ENCODE measurements around the gene RAB34. TPM values are rescaled to one million over a fixed set of nuclear protein-coding genes. Genes with fewer than 3 reads are reported as not detected.

RAB34 gene
- total RNA-seq, 2 experiments from 2014 or later: 0.22 to 0.99 TPM

- H3K4me2 ChIP-seq (ENCODE audit: low read length): peak within 1 kb of the TSS; percentile 96
- peak within 1 kb of the TSS; percentile 69 for H3K4me3 ChIP-seq (ENCODE audit: low read depth, low read length, poor library complexity, severe bottlenecking)
- peak within 1 kb of the TSS; percentile 94 for H3K27ac ChIP-seq (ENCODE audit: low read depth, low read length, poor library complexity, severe bottlenecking)
- H3K79me2 ChIP-seq (ENCODE audit: insufficient read depth, low read depth, low read length): peaks cover 21% of the 10 kb centered on the region
- H3K4me1 ChIP-seq (ENCODE audit: insufficient read depth, low read length, poor library complexity, severe bottlenecking): peaks cover 76% of the 10 kb centered on the region
- H3K36me3 ChIP-seq (ENCODE audit: insufficient read depth, low read length): peaks cover 47% of the 10 kb centered on the region
- H2AFZ ChIP-seq (ENCODE audit: low read length): peak within 1 kb of the TSS; percentile 63; the same call in 1 of the 2 replicates
- peaks cover 9% of the 10 kb centered on the region; the same call in 1 of the 2 replicates for H4K20me1 ChIP-seq (ENCODE audit: insufficient read depth, low read length)
- no peaks in the 10 kb centered on the region for H3K9me3 ChIP-seq (ENCODE audit: low read length)
- ChIA-PET POLR2A (interaction anchor here (0.8 to 4.1 kb wide), 5 partner anchors 15 to 31 kb away, joined by 3 to 56 read pairs (median 6); no protein-coding TSS in a partner anchor), CTCF (ENCODE audit: unreplicated experiment) (interaction anchor here (0.5 to 3.5 kb wide), 7 partner anchors 13 to 227 kb away, joined by 3 to 27 read pairs (median 4); no protein-coding TSS in a partner anchor)
- intact Hi-C loops (cut with micrococcal nuclease; ENCODE audit: unreplicated experiment): loop anchor here (1.0 to 5.0 kb wide), 3 partner anchors 36 to 227 kb away; no protein-coding TSS in a partner anchor
- no peak for DNase-seq (ENCODE audit: low spot score)
- no peak for TF ChIP-seq EZH2phosphoT487 (IDR thresholded peaks at IDR 0.05; ENCODE audit: borderline replicate concordance, low read depth, low read length)
- no peak for TF ChIP-seq CTCF (conservative IDR thresholded peaks at IDR 0.05; ENCODE audit: low read length)
- H3K9me2 ChIP-seq (ENCODE audit: insufficient read depth, low read length): no peaks in the 10 kb centered on the region
- BruUV-seq (replicated peaks): no TSS peak
Measured at GRCh38 chr17:28726226-28726626, 8.6 kb upstream of the RAB34 start, which contains the start of gene TLCD1. TLCD1 (minus strand) TSS chr17:28726233; CDS start chr17:28726097, 136 bp downstream.

- H3K9me3 ChIP-seq (ENCODE audit: low read length): no peaks in the 10 kb centered on the region
- peaks cover 9% of the 10 kb centered on the region; the same call in 1 of the 2 replicates for H4K20me1 ChIP-seq (ENCODE audit: insufficient read depth, low read length)
- ChIA-PET CTCF (ENCODE audit: unreplicated experiment) (interaction anchor here (0.5 to 3.5 kb wide), 7 partner anchors 14 to 228 kb away, joined by 3 to 27 read pairs (median 4); no protein-coding TSS in a partner anchor), POLR2A (interaction anchor here (1.0 to 4.1 kb wide), 2 partner anchors 15 to 37 kb away, joined by 4 to 56 read pairs; no protein-coding TSS in a partner anchor)
- peak overlapping the region; percentile 22 for H3K4me3 ChIP-seq (ENCODE audit: low read depth, low read length, poor library complexity, severe bottlenecking)
- peaks cover 51% of the 10 kb centered on the region for H3K36me3 ChIP-seq (ENCODE audit: insufficient read depth, low read length)
- peak; percentile 52 for DNase-seq (ENCODE audit: low spot score)
- peaks cover 25% of the 10 kb centered on the region for H3K79me2 ChIP-seq (ENCODE audit: insufficient read depth, low read depth, low read length)
- intact Hi-C loops (cut with micrococcal nuclease; ENCODE audit: unreplicated experiment): loop anchor here (1.0 to 5.0 kb wide), 3 partner anchors 37 to 228 kb away; no protein-coding TSS in a partner anchor
- no peaks in the 10 kb centered on the region for H3K9me2 ChIP-seq (ENCODE audit: insufficient read depth, low read length)
- peak overlapping the region; percentile 82 for H3K27ac ChIP-seq (ENCODE audit: low read depth, low read length, poor library complexity, severe bottlenecking)
- peak overlapping the region; percentile 96 for H3K4me2 ChIP-seq (ENCODE audit: low read length)
- no TSS peak for BruUV-seq (replicated peaks)
- no peak overlapping the region for H2AFZ ChIP-seq (ENCODE audit: low read length)
- TF ChIP-seq EZH2phosphoT487 (IDR thresholded peaks at IDR 0.05; ENCODE audit: borderline replicate concordance, low read depth, low read length): no peak
- TF ChIP-seq CTCF (conservative IDR thresholded peaks at IDR 0.05; ENCODE audit: low read length): no peak
- H3K4me1 ChIP-seq (ENCODE audit: insufficient read depth, low read length, poor library complexity, severe bottlenecking): peaks cover 76% of the 10 kb centered on the region
Measured at GRCh38 chr17:28725660-28726225, 8.1 kb upstream of the RAB34 start.
